MM.1S (cell line): ENCODE data around the gene VWA5A.
"Not testable (repeated sequence)": the region's sequence is repeated elsewhere in the genome, so short reads cannot be mapped to it uniquely, and the experiment has no call there.

Experiments used
- DNase-seq: peaks from one replicate; pipeline ENCODE4 v3.0.0-alpha.2; 2015
- H2AFZ ChIP-seq: fragments of 300-600 bp; sonication (generic); 2 replicates; pipeline ENCODE4 v1.6.0; 2016; ENCODE audit warnings: antibody characterized with exemption, low read length
- H3F3A ChIP-seq: fragments of 300-600 bp; sonication (generic); 2 replicates; pipeline ENCODE4 v1.6.1; 2016; ENCODE audit warnings: mild to moderate bottlenecking, antibody characterized with exemption, low read length, moderate library complexity, mixed read lengths; ENCODE audit not compliant: insufficient read depth
- H3K27ac ChIP-seq: fragments of 300-600 bp; sonication (generic); 2 replicates; pipeline ENCODE4 v1.5.1; 2016; ENCODE audit warnings: mild to moderate bottlenecking, low read length
- H3K27me3 ChIP-seq: fragments of 300-600 bp; sonication (generic); replicated peaks from 2 replicates; pipeline ENCODE4 v1.6.0; 2016; ENCODE audit warnings: low read length; ENCODE audit not compliant: insufficient read depth
- H3K36me3 ChIP-seq: fragments of 300-600 bp; sonication (generic); replicated peaks from 2 replicates; pipeline ENCODE4 v1.6.1; 2016; ENCODE audit warnings: mild to moderate bottlenecking, low read length, mixed read lengths; ENCODE audit not compliant: insufficient read depth
- H3K4me1 ChIP-seq: fragments of 300-600 bp; sonication (generic); 2 replicates; pipeline ENCODE4 v1.6.1; 2016; ENCODE audit warnings: low read length, mixed read lengths
- H3K4me2 ChIP-seq: fragments of 300-600 bp; sonication (generic); 2 replicates; pipeline ENCODE4 v1.6.0; 2016; ENCODE audit warnings: low read depth, low read length
- H3K4me3 ChIP-seq: fragments of 300-600 bp; sonication (generic); 2 replicates; pipeline ENCODE4 v1.5.1; 2016; ENCODE audit warnings: low read length, mixed read lengths
- H3K79me2 ChIP-seq: fragments of 300-600 bp; sonication (generic); 2 replicates; pipeline ENCODE4 v1.6.1; 2016; ENCODE audit warnings: mixed run types, low read length, mixed read lengths
- H3K9ac ChIP-seq: fragments of 300-600 bp; sonication (generic); 2 replicates; pipeline ENCODE4 v1.6.1; 2016; ENCODE audit warnings: low read length, mixed read lengths
- H3K9me2 ChIP-seq: fragments of 300-600 bp; sonication (generic); replicated peaks from 2 replicates; pipeline ENCODE4 v1.6.1; 2016; ENCODE audit warnings: mild to moderate bottlenecking, low read length, mixed read lengths; ENCODE audit not compliant: insufficient read depth
- H3K9me3 ChIP-seq: fragments of 300-600 bp; sonication (generic); replicated peaks from 2 replicates; pipeline ENCODE4 v1.6.1; 2016; ENCODE audit warnings: mild to moderate bottlenecking, low read length, mixed read lengths; ENCODE audit not compliant: insufficient read depth
- H4K20me1 ChIP-seq: fragments of 300-600 bp; sonication (generic); 2 replicates; pipeline ENCODE4 v1.6.1; 2016; ENCODE audit warnings: mild to moderate bottlenecking, low read length, moderate library complexity, mixed read lengths; ENCODE audit not compliant: insufficient read depth
- CTCF ChIP-seq: fragments of 300-600 bp; sonication (generic); IDR thresholded peaks from 2 replicates; pipeline ENCODE4 v1.5.1; 2016; ENCODE audit warnings: antibody characterized with exemption, low read length, mixed read lengths
- EZH2 ChIP-seq: fragments of 300-600 bp; sonication (generic); optimal IDR thresholded peaks from 2 replicates; pipeline ENCODE3; 2017; ENCODE audit warnings: low read depth, mild to moderate bottlenecking, antibody characterized with exemption, low read length, mixed read lengths
- EZH2phosphoT487 ChIP-seq: fragments of 300-600 bp; sonication (generic); IDR thresholded peaks from 2 replicates; pipeline ENCODE4 v1.6.1; 2018; ENCODE audit warnings: antibody characterized with exemption, low read length

VWA5A gene

DNA sequence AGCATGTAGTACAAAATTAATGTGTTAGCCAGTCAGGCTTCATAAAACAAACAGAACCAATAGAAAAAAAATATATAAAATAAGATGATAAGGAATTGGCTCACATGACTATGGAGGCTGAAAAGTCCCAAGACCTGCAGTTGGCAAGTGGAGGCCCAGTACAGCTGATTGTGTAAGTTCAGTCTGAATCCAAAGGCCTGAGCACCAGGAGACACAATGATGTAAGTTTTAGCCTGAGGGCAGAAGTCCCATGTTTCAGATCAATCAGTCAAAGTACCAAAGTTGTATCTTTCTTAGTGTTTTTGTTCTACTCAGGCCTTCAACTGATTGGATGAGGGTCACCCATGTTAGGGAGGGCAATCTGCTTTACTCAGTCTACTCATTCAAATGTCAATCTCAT, 53.5 kb downstream of the VWA5A start:
- H4K20me1 ChIP-seq: no peaks in the 10 kb centered on the region
- no peaks in the 10 kb centered on the region for H3F3A ChIP-seq
- TF ChIP-seq CTCF: no peak
- no peak for TF ChIP-seq EZH2phosphoT487
- TF ChIP-seq EZH2: no peak
- H3K9me2 ChIP-seq: no peaks in the 10 kb centered on the region
- no peaks in the 10 kb centered on the region for H3K79me2 ChIP-seq
- no peak overlapping the region for H3K4me2 ChIP-seq
- H3K27ac ChIP-seq: no peak overlapping the region
- H3K36me3 ChIP-seq: no peaks in the 10 kb centered on the region
- H3K4me3 ChIP-seq: no peak overlapping the region
- no peaks in the 10 kb centered on the region for H3K27me3 ChIP-seq
- H3K9ac ChIP-seq: no peak overlapping the region
- DNase-seq: no peak
- no peaks in the 10 kb centered on the region for H3K4me1 ChIP-seq
- H3K9me3 ChIP-seq: no peaks in the 10 kb centered on the region
- H2AFZ ChIP-seq: no peak overlapping the region

DNA sequence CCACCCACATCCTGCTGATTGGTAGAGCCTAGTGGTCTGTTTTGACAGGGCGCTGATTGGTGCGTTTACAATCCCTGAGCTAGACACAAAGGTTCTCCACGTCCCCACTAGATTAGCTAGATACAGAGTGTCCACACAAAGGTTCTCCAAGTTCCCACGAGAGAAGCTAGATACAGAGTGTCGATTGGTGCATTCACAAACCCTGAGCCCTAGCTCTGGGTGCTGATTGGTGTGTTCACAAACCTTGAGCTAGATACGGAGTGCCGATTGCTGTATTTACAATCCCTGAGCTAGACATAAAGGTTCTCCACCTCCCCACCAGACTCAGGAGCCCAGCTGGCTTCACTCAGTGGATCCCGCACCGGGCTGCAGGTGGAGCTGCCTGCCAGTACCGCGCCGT, 55.1 kb downstream of the VWA5A start:
- not testable (repeated sequence) for H3K79me2 ChIP-seq, H3K4me3 ChIP-seq, H2AFZ ChIP-seq, H3K9me2 ChIP-seq, H3K36me3 ChIP-seq, H3K9me3 ChIP-seq, DNase-seq, H3K4me2 ChIP-seq, H3F3A ChIP-seq, H3K27ac ChIP-seq, H3K27me3 ChIP-seq, H4K20me1 ChIP-seq, H3K4me1 ChIP-seq, H3K9ac ChIP-seq

DNA sequence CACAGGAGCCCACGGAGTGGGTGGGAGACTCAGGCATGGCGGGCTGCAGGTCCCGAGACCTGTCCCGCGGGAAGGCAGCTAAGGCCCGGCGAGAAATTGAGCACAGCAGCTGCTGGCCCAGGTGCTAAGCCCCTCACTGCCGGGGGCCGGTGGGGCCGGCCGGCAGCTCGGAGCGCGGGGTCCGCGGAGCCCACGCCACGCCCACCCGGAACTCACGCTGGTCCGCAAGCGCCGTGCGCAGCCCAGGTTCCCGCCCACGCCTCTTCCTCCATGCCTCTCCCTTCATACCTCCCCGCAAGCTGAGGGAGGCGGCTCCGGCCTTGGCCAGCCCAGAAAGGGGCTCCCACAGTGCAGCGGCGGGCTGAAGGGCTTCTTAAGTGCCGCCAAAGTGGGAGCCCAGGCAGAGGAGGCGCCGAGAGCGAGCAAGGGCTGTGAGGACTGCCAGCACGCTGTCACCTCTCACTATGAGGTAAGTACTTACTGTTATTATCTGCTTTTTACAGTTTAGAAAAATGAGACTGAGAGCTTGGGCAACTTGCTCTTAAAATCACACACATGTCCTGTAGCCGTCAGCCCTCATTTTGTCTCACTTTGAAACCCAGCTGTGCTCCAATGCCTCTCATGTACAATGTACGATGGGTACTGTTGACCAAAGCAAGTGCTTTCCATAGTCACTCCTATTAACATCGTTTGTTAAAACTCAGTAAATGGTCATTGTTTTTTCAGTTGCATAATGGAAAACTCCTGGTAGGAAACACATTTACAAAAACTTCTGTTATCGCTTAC, 55.7 kb downstream of the VWA5A start:
- Histone ChIP-seq H2AFZ (no peak overlapping the region), H3K27ac (no peak overlapping the region), H3K27me3 (no peaks in the 10 kb centered on the region), H3K9ac (no peak overlapping the region), H3K4me2 (no peak overlapping the region), H3K9me2 (no peaks in the 10 kb centered on the region), H3K4me1 (no peaks in the 10 kb centered on the region), H3K4me3 (no peak overlapping the region), H3F3A (no peaks in the 10 kb centered on the region), H3K79me2 (no peaks in the 10 kb centered on the region), H3K9me3 (no peaks in the 10 kb centered on the region), H4K20me1 (no peaks in the 10 kb centered on the region), H3K36me3 (no peaks in the 10 kb centered on the region)
- DNase-seq: no peak
- TF ChIP-seq EZH2phosphoT487 (no peak), EZH2 (no peak), CTCF (no peak)

DNA sequence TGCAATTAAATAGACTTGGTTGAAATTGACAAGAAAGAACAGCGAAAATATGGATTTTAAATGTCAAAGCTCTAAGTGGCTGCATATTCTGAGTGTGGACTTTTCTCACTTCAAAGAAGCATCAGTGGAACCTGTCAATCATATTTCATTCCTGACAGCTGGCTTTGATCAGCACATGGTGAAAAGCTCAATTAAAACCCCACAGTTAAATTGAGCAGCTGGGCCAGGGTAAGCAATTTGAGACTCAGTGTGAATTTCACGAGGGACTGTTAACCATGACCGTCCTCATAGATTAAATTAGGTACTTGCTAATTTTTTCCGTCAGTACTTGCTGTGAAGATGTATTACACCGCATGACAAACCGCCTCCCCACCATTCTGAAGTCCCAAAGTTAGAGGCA, 56.9 kb downstream of the VWA5A start:
- no peaks in the 10 kb centered on the region for H3F3A ChIP-seq
- H3K4me3 ChIP-seq: no peak overlapping the region
- H3K27me3 ChIP-seq: no peaks in the 10 kb centered on the region
- no peak overlapping the region for H2AFZ ChIP-seq
- no peaks in the 10 kb centered on the region for H3K4me1 ChIP-seq
- no peaks in the 10 kb centered on the region for H3K9me2 ChIP-seq
- no peak for DNase-seq
- H3K4me2 ChIP-seq: no peak overlapping the region
- no peaks in the 10 kb centered on the region for H3K9me3 ChIP-seq
- TF ChIP-seq CTCF: no peak
- TF ChIP-seq EZH2: no peak
- TF ChIP-seq EZH2phosphoT487: no peak
- no peaks in the 10 kb centered on the region for H3K79me2 ChIP-seq
- H4K20me1 ChIP-seq: no peaks in the 10 kb centered on the region
- H3K27ac ChIP-seq: no peak overlapping the region
- no peak overlapping the region for H3K9ac ChIP-seq
- H3K36me3 ChIP-seq: no peaks in the 10 kb centered on the region
